H9 (cell line): ENCODE measurements around the gene CDCA3. TPM values are rescaled to one million over a fixed set of nuclear protein-coding genes. Genes with fewer than 3 reads are reported as not detected.

Source experiments
- DNase-seq: peaks from one replicate; pipeline ENCODE4 v3.0.0-alpha.2; 2017
- H2AFZ ChIP-seq: one replicate; pipeline ENCODE4 v1.6.1; 2013; ENCODE audit warnings: mild to moderate bottlenecking, low read length, control low read depth, moderate library complexity
- H2AK5ac ChIP-seq: 2 replicates; pipeline ENCODE4 v1.6.1; 2013; ENCODE audit warnings: low read length, control low read depth, mixed read lengths; ENCODE audit not compliant: insufficient read length
- H2BK120ac ChIP-seq: one replicate; pipeline ENCODE4 v1.6.1; 2013; ENCODE audit warnings: low read depth, mild to moderate bottlenecking, low read length, control low read depth, inconsistent platforms; ENCODE audit not compliant: poor library complexity, severe bottlenecking
- H2BK12ac ChIP-seq: 2 replicates; pipeline ENCODE4 v1.6.1; 2013; ENCODE audit warnings: low read length, control low read depth, mixed read lengths, low read depth; ENCODE audit not compliant: insufficient read length
- H2BK15ac ChIP-seq: 2 replicates; pipeline ENCODE4 v1.6.1; 2013; ENCODE audit warnings: low read depth, low read length, control low read depth
- H2BK20ac ChIP-seq: one replicate; pipeline ENCODE4 v1.6.1; 2013; ENCODE audit warnings: low read depth, mild to moderate bottlenecking, low read length, control low read depth, inconsistent platforms; ENCODE audit not compliant: poor library complexity, severe bottlenecking
- H2BK5ac ChIP-seq: 2 replicates; pipeline ENCODE4 v1.6.1; 2013; ENCODE audit warnings: low read length, control low read depth, mixed read lengths; ENCODE audit not compliant: insufficient read length
- H3K14ac ChIP-seq: 2 replicates; pipeline ENCODE4 v1.6.1; 2013; ENCODE audit warnings: low read length, control low read depth; ENCODE audit not compliant: insufficient read depth
- H3K18ac ChIP-seq: 2 replicates; pipeline ENCODE4 v1.6.1; 2013; ENCODE audit warnings: low read depth, mild to moderate bottlenecking, mixed read lengths, low read length, control low read depth; ENCODE audit not compliant: insufficient read length
- H3K23ac ChIP-seq: 2 replicates; pipeline ENCODE4 v1.6.1; 2013; ENCODE audit warnings: low read length, control low read depth, mixed read lengths, low read depth; ENCODE audit not compliant: insufficient read length
- H3K23me2 ChIP-seq: 2 replicates; pipeline ENCODE4 v1.6.1; 2013; ENCODE audit warnings: low read depth, mild to moderate bottlenecking, mixed read lengths, low read length, control low read depth; ENCODE audit not compliant: insufficient read length, poor library complexity, severe bottlenecking
- H3K27ac ChIP-seq: 2 replicates; pipeline ENCODE4 v1.5.1; 2013; ENCODE audit warnings: low read length, control low read depth, mixed read lengths, low read depth; ENCODE audit not compliant: insufficient read length
- H3K27me3 ChIP-seq: 2 replicates; pipeline ENCODE4 v1.6.1; 2013; ENCODE audit warnings: low read length, control low read depth, inconsistent platforms; ENCODE audit not compliant: insufficient read depth
- H3K4ac ChIP-seq: 2 replicates; pipeline ENCODE4 v1.6.1; 2013; ENCODE audit warnings: low read depth, mild to moderate bottlenecking, control low read depth, inconsistent platforms, low read length, moderate library complexity
- H3K4me1 ChIP-seq: 2 replicates; pipeline ENCODE4 v1.6.1; 2013; ENCODE audit warnings: low read length, control low read depth, inconsistent platforms; ENCODE audit not compliant: insufficient read depth
- H3K4me2 ChIP-seq: 2 replicates; pipeline ENCODE4 v1.6.1; 2013; ENCODE audit warnings: low read length, control low read depth, mixed read lengths; ENCODE audit not compliant: insufficient read length, insufficient read depth
- H3K56ac ChIP-seq: 2 replicates; pipeline ENCODE4 v1.6.1; 2013; ENCODE audit warnings: low read depth, mild to moderate bottlenecking, mixed read lengths, low read length, control low read depth; ENCODE audit not compliant: insufficient read length
- H3K79me1 ChIP-seq: 2 replicates; pipeline ENCODE4 v1.6.1; 2013; ENCODE audit warnings: low read depth, mild to moderate bottlenecking, moderate library complexity, low read length, control low read depth, inconsistent platforms; ENCODE audit not compliant: insufficient read depth, poor library complexity, severe bottlenecking
- H3K79me2 ChIP-seq: 2 replicates; pipeline ENCODE4 v1.6.1; 2013; ENCODE audit warnings: low read length, control low read depth, inconsistent platforms; ENCODE audit not compliant: insufficient read depth
- H3K9ac ChIP-seq: 2 replicates; pipeline ENCODE4 v1.6.1; 2013; ENCODE audit warnings: low read length, control low read depth, mixed read lengths; ENCODE audit not compliant: insufficient read length; ENCODE audit errors: extremely low read depth
- H3K9me3 ChIP-seq: one replicate; pipeline ENCODE4 v1.6.1; 2013; ENCODE audit warnings: low read depth, low read length, inconsistent platforms; ENCODE audit not compliant: control insufficient read depth
- H3T11ph ChIP-seq: one replicate; pipeline ENCODE4 v1.6.1; 2013; ENCODE audit warnings: mild to moderate bottlenecking, low read length, control low read depth, inconsistent platforms
- H4K20me1 ChIP-seq: one replicate; pipeline ENCODE4 v1.6.1; 2013; ENCODE audit not compliant: control insufficient read depth, insufficient read length, insufficient read depth
- H4K5ac ChIP-seq: 2 replicates; pipeline ENCODE4 v1.6.1; 2013; ENCODE audit warnings: low read depth, mild to moderate bottlenecking, mixed read lengths, low read length, control low read depth; ENCODE audit not compliant: insufficient read length
- H4K8ac ChIP-seq: replicated peaks from 2 replicates; pipeline ENCODE4 v1.6.1; 2013; ENCODE audit warnings: low read length, control low read depth, mixed read lengths, low read depth; ENCODE audit not compliant: insufficient read length
- H4K91ac ChIP-seq: 2 replicates; pipeline ENCODE4 v1.6.1; 2013; ENCODE audit warnings: low read depth, mild to moderate bottlenecking, moderate library complexity, mixed read lengths, low read length, control low read depth; ENCODE audit not compliant: insufficient read length
- H3K27ac Mint-ChIP-seq, 3 experiments: 2 replicates in 2 of 3; 3 replicates in 1 of 3; pipeline ENCODE4 v1.8.0; 2020 to 2021; ENCODE audit warnings: mixed read lengths in 3 of 3, mild to moderate bottlenecking in 1 of 3, moderate library complexity in 1 of 3
- H3K27me3 Mint-ChIP-seq: 2 replicates; pipeline ENCODE4 v1.8.0; 2021; ENCODE audit warnings: low read depth, mild to moderate bottlenecking, moderate library complexity, mixed read lengths
- H3K36me3 Mint-ChIP-seq, 3 experiments: 2 replicates in 2 of 3; 3 replicates in 1 of 3; pipeline ENCODE4 v1.8.0; 2020 to 2021; ENCODE audit warnings: low read depth in 3 of 3, mixed read lengths in 3 of 3; ENCODE audit not compliant: insufficient read depth in 1 of 3
- H3K4me1 Mint-ChIP-seq, 2 experiments: 2 replicates each; pipeline ENCODE4 v1.8.0; 2020; ENCODE audit warnings: mixed read lengths in 2 of 2
- H3K4me3 Mint-ChIP-seq, 2 experiments: 2 replicates in 1 of 2; 3 replicates in 1 of 2; pipeline ENCODE4 v1.8.0; 2020 to 2021; ENCODE audit warnings: mild to moderate bottlenecking in 2 of 2, mixed read lengths in 2 of 2, moderate library complexity in 1 of 2
- H3K9me3 Mint-ChIP-seq, 2 experiments: 2 replicates in 1 of 2; 3 replicates in 1 of 2; pipeline ENCODE4 v1.8.0; 2020; ENCODE audit warnings: mild to moderate bottlenecking in 2 of 2, mixed read lengths in 2 of 2, moderate library complexity in 1 of 2
- CTCF ChIP-seq: fragments of 200-600 bp; sonication (generic); conservative IDR thresholded peaks from 3 replicates; pipeline ENCODE4 v1.8.0; 2021; ENCODE audit warnings: antibody characterized with exemption, mild to moderate bottlenecking
- WGBS: extraction: QIAGEN DNeasy Blood & Tissue Kit; methylation state at CpG from one replicate; pipeline ENCODE4 v1.1.7; 2013; ENCODE audit warnings: missing lambda C conversion rate, low lambda C conversion rate, mixed read lengths; ENCODE audit not compliant: insufficient read length; ENCODE audit errors: extremely low coverage; 5-methylcytosine and 5-hydroxymethylcytosine counted together
- total RNA-seq: library from RNA; stranded (reverse); gene quantifications from 2 replicates; pipeline ENCODE4 v1.2.1, GENCODE V29; 2021

CDCA3 gene
- total RNA-seq, 1 experiment from 2014 or later = 45.1 TPM

GRCh38 chr12:6863586-6864321 lies 12.7 kb upstream of the CDCA3 start:
- no peak overlapping the region for H3K27ac ChIP-seq
- no peak overlapping the region for H2BK15ac ChIP-seq
- H3K36me3 Mint-ChIP-seq = peaks cover 50 to 78% (median 71%) of the 10 kb centered on the region in 3 experiments
- no peak overlapping the region for H4K91ac ChIP-seq
- H3K56ac ChIP-seq = no peak overlapping the region
- no peaks in the 10 kb centered on the region; a peak in 1 of 5 replicates for H3K9me3 Mint-ChIP-seq
- WGBS = no CpG with 5 or more reads among the region's 16 CpGs
- TF ChIP-seq CTCF = no peak
- H3K18ac ChIP-seq = no peak overlapping the region
- H2AK5ac ChIP-seq = no peak overlapping the region
- no peaks in the 10 kb centered on the region for H3K27me3 ChIP-seq
- no peak overlapping the region for H3K9ac ChIP-seq
- no peak overlapping the region for H3K4ac ChIP-seq
- no peak overlapping the region for H4K8ac ChIP-seq
- H3K9me3 ChIP-seq = no peaks in the 10 kb centered on the region
- no peak overlapping the region for H3T11ph ChIP-seq
- H3K4me2 ChIP-seq = no peak overlapping the region
- H3K23me2 ChIP-seq = peaks cover 9% of the 10 kb centered on the region
- H4K20me1 ChIP-seq = no peaks in the 10 kb centered on the region
- no peak for DNase-seq
- no peak overlapping the region for H2BK5ac ChIP-seq
- no peak overlapping the region for H2BK12ac ChIP-seq
- no peaks in the 10 kb centered on the region; the same call in 1 of the 2 replicates for H3K4me1 ChIP-seq
- no peaks in the 10 kb centered on the region for H3K27me3 Mint-ChIP-seq
- H2AFZ ChIP-seq = no peak overlapping the region
- H3K79me2 ChIP-seq = peaks cover 5% of the 10 kb centered on the region; the same call in 1 of the 2 replicates
- no peak overlapping the region for H2BK120ac ChIP-seq
- no peak overlapping the region; a peak in 1 of 5 replicates for H3K4me3 Mint-ChIP-seq
- H3K14ac ChIP-seq = no peak overlapping the region
- H2BK20ac ChIP-seq = no peak overlapping the region
- H3K23ac ChIP-seq = no peak overlapping the region
- H3K27ac Mint-ChIP-seq = no peak overlapping the region; a peak in 1 of 7 replicates
- H3K4me1 Mint-ChIP-seq = peaks cover 19 to 22% of the 10 kb centered on the region in 2 experiments
- H3K79me1 ChIP-seq = no peaks in the 10 kb centered on the region
- no peak overlapping the region for H4K5ac ChIP-seq
